HEK293T (cell line): Measurements from ENCODE around the gene POLN.

Experiments
- ARNT ChIP-seq: fragments of 450-650 bp; IDR thresholded peaks from 2 replicates; pipeline ENCODE4 v1.6.1; 2017; ENCODE audit warnings: mild to moderate bottlenecking
- LEF1 ChIP-seq: fragments of 450-650 bp; IDR thresholded peaks from 2 replicates; pipeline ENCODE4 v1.6.1; 2017; ENCODE audit warnings: mild to moderate bottlenecking, borderline replicate concordance
- NFRKB ChIP-seq: fragments of 450-650 bp; IDR thresholded peaks from 2 replicates; pipeline ENCODE4 v1.6.1; 2016; ENCODE audit warnings: mild to moderate bottlenecking, moderate library complexity
- SP1 ChIP-seq: fragments of 450-650 bp; IDR thresholded peaks from 2 replicates; pipeline ENCODE4 v1.6.1; 2017
- SUZ12 ChIP-seq: fragments of 450-650 bp; IDR thresholded peaks from 2 replicates; pipeline ENCODE4 v1.6.1; 2016; ENCODE audit warnings: mild to moderate bottlenecking

- TF ChIP-seq SUZ12 (no peak), NFRKB (no peak), SP1 (no peak), ARNT (no peak), LEF1 (no peak)
These were observed 62.2 kb downstream of the POLN start for GRCh38 chr4:2179717-2180116.
